ENCODE results near the gene HEATR9. TPM values are rescaled to one million over a fixed set of nuclear protein-coding genes. Genes with fewer than 3 reads are reported as not detected.
"Not testable (repeated sequence)": the region's sequence is repeated elsewhere in the genome, so short reads cannot be mapped to it uniquely, and the experiment has no call there.

HEATR9 gene
- total and polyA plus RNA-seq, 12 donors: not detected

DNA sequence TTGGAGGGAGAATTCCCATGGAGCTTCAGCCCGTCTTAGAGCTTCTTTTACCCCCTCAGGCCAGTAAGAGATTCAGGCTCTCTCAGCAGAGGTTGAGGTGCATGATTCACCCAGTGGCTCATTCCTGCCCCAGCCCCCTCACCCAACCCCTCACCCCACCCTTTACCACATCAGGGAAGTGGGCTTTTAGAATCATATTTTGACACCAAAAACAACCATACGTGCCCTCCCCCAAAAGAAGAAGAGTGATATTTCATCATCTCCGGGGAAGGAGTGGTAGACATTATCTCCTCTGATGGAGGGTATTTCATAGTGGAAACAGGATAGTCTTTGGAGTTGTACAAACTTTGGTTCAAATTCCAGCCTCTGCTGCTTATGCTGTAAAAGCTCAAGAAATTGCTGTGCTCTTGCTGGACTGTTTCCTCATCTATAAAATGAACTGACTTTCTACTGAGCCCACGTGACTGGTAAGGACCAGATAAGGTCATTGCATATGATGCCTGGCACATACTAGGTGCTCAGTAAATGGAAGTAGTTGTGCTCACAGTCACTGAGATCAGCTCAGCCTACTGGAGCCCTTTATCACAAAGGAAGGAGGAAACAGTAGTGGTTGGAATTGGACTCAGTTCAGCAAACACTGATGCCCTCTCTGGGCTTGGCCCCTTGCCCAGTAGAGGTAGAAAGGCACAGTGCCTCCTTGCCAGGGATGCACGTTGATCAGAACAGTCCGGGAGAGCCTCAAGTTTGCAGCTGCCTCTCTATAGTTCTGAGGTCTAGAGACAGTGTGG lies 29.8 kb upstream of the HEATR9 start:
- intact Hi-C loops (cut with DNase I): no loop called here
- peak; percentile 9 to 19 for DNase-seq
- peak in 3 of 8 donors; percentile 19 to 51 (median 38) for ATAC-seq
- peak overlapping the region in 1 of 10 donors; percentile 71 for H3K27ac ChIP-seq
- H3K27me3 ChIP-seq: peaks cover 0 to 6% (median 0%) of the 10 kb centered on the region in 7 donors
- H3K36me3 ChIP-seq: no peaks in the 10 kb centered on the region
- H3K4me1 ChIP-seq: peaks cover 0 to 55% (median 0%) of the 10 kb centered on the region in 9 donors
- WGBS, 2 donors: 59 to 66% methylated on average over 6 of the region's 6 CpGs
- no peak overlapping the region for H3K4me3 ChIP-seq
- TF ChIP-seq, protein P1, sequence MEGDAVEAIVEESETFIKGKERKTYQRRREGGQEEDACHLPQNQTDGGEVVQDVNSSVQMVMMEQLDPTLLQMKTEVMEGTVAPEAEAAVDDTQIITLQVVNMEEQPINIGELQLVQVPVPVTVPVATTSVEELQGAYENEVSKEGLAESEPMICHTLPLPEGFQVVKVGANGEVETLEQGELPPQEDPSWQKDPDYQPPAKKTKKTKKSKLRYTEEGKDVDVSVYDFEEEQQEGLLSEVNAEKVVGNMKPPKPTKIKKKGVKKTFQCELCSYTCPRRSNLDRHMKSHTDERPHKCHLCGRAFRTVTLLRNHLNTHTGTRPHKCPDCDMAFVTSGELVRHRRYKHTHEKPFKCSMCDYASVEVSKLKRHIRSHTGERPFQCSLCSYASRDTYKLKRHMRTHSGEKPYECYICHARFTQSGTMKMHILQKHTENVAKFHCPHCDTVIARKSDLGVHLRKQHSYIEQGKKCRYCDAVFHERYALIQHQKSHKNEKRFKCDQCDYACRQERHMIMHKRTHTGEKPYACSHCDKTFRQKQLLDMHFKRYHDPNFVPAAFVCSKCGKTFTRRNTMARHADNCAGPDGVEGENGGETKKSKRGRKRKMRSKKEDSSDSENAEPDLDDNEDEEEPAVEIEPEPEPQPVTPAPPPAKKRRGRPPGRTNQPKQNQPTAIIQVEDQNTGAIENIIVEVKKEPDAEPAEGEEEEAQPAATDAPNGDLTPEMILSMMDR (IDR thresholded peaks at IDR 0.05): no peak
- no peaks in the 10 kb centered on the region for H3K9me3 ChIP-seq

DNA sequence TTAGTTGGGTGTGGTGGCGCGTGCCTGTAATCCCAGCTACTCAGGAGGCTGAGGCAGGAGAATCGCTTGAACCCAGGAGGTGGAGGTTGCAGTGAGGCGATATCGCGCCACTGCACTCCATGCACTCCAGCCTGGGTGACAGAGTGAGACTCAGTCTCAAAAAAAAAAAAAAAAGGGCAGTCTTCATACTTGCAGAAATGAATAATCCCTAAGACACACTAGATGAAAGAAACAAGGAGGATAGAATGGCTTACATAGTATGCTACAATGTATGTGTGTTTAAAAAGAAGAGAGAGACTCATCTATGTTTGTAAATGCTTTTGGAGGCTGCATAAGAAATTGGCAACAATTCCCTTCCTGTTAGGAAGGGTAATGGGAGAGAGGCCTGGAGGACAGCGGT lies 29.1 kb upstream of the HEATR9 start:
- 95 to 96% methylated on average over 7 of the region's 7 CpGs for WGBS, 2 donors
- DNase-seq; H3K9me3 ChIP-seq; intact Hi-C loops (cut with DNase I); H3K27me3 ChIP-seq; ATAC-seq; H3K36me3 ChIP-seq; H3K4me3 ChIP-seq: not testable (repeated sequence)
- peaks cover 0 to 61% (median 0%) of the 10 kb centered on the region in 9 donors for H3K4me1 ChIP-seq
- H3K27ac ChIP-seq: peak overlapping the region in 1 of 10 donors; percentile 71

DNA sequence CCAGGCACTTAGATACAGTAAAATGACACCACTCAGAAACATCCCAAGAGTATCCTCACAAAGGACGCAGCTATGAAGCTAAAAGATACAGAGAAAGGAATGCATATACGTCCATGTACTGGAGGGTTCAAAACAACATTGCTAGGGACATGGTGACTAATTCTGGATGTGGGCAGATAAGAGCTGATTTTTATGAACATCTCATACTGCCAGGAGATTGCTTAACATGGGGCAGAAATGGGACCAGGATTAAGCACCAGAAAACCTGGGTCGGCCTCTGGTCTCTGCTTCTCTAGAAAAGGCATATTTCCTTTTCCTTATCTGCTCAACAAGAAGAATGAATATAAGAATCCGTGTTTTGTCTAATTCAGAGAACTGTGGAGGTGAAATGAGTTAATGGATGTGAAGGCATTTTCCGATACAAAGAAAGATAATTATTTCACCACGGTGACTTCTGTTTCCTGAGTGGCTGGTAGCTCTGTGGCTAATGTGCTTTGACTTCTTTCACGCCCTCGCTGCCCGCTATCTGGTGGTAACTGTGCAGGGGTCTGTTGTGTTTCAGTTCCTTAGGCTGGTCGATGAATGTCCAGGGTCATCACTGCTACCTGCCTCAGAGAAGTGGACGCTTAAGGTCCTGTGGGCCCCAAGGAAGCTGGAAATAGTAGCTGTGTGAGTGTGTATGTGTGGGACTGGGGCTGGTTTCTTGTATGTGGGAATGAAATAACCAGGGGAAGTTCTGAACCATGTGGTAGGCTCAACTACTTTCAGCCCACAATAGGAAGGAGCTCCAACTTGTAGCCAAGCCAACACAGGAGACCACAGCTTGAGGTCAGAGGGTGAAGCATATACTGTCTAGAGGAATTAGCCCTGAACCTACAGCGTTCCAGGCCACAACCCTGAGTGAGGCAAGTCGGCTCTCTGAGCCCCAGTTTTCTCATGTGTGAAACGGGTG lies 27.2 kb upstream of the HEATR9 start:
- H3K4me1 ChIP-seq: peaks cover 0 to 77% (median 0%) of the 10 kb centered on the region in 9 donors
- ATAC-seq (no peak), DNase-seq (no peak)
- 74 to 83% methylated on average over 14 of the region's 14 CpGs for WGBS, 2 donors
- H3K27me3 ChIP-seq: peaks cover 0 to 6% (median 0%) of the 10 kb centered on the region in 7 donors
- intact Hi-C loops (cut with DNase I): no loop called here
- H3K9me3 ChIP-seq: no peaks in the 10 kb centered on the region
- H3K4me3 ChIP-seq: no peak overlapping the region
- no peaks in the 10 kb centered on the region for H3K36me3 ChIP-seq
- TF ChIP-seq, protein P1 (IDR thresholded peaks at IDR 0.05): no peak
- H3K27ac ChIP-seq: peak overlapping the region in 1 of 10 donors; percentile 48

DNA sequence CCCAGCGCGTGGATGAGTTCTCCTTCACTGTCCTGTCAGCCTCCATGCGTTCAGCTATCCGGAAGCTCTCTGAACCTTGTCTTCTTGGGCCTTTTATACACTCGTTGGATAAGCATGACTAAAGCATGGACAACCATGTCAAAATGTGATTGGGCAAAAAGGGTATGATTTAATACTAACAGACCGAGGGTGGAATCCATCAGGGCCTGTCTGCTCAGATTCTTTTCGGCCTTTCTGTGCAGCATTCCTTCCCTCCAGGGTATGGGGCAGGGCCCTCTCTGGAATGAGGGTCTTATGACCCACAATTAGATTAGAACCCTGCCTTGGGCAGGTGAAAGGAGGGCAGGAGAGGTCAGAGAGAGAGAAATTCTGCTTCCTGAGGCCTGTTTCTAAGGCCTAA lies 25.5 kb upstream of the HEATR9 start:
- TF ChIP-seq, protein P1 (IDR thresholded peaks at IDR 0.05): no peak
- DNase-seq (no peak), ATAC-seq (no peak)
- intact Hi-C loops (cut with DNase I): no loop called here
- Histone ChIP-seq H3K36me3 (no peaks in the 10 kb centered on the region), H3K4me1 (peaks cover 0 to 76% (median 3%) of the 10 kb centered on the region in 9 donors), H3K9me3 (no peaks in the 10 kb centered on the region), H3K27ac (no peak overlapping the region), H3K27me3 (peaks cover 0 to 5% (median 0%) of the 10 kb centered on the region in 7 donors), H3K4me3 (no peak overlapping the region)
- WGBS, 2 donors: 90 to 97% methylated on average over 7 of the region's 7 CpGs
